Nephron progenitor cell (in vitro differentiated cells): ENCODE results near the gene KLF7.

Experiments
- DNase-seq: peaks from one replicate; pipeline ENCODE4 v3.0.0; 2021
- H3K27ac Mint-ChIP-seq: 2 replicates; pipeline ENCODE4 v1.8.0; 2021; ENCODE audit warnings: mild to moderate bottlenecking, moderate library complexity, mixed read lengths
- H3K27me3 Mint-ChIP-seq: 2 replicates; pipeline ENCODE4 v1.8.0; 2021; ENCODE audit warnings: mild to moderate bottlenecking, low read depth, mixed read lengths; ENCODE audit not compliant: poor library complexity
- H3K36me3 Mint-ChIP-seq: 2 replicates; pipeline ENCODE4 v1.8.0; 2021; ENCODE audit warnings: low read depth, mixed read lengths
- H3K4me1 Mint-ChIP-seq: 2 replicates; pipeline ENCODE4 v1.8.0; 2021; ENCODE audit warnings: mixed read lengths
- H3K4me3 Mint-ChIP-seq: 2 replicates; pipeline ENCODE4 v1.8.0; 2021; ENCODE audit warnings: mild to moderate bottlenecking, moderate library complexity, mixed read lengths
- H3K9me3 Mint-ChIP-seq: 2 replicates; pipeline ENCODE4 v1.8.0; 2021; ENCODE audit warnings: mild to moderate bottlenecking, moderate library complexity, mixed read lengths
- CTCF ChIP-seq: fragments of 200-600 bp; sonication (generic); IDR thresholded peaks from 2 replicates; pipeline ENCODE4 v1.5.0; 2021; ENCODE audit warnings: antibody characterized with exemption

The KLF7 gene

DNA sequence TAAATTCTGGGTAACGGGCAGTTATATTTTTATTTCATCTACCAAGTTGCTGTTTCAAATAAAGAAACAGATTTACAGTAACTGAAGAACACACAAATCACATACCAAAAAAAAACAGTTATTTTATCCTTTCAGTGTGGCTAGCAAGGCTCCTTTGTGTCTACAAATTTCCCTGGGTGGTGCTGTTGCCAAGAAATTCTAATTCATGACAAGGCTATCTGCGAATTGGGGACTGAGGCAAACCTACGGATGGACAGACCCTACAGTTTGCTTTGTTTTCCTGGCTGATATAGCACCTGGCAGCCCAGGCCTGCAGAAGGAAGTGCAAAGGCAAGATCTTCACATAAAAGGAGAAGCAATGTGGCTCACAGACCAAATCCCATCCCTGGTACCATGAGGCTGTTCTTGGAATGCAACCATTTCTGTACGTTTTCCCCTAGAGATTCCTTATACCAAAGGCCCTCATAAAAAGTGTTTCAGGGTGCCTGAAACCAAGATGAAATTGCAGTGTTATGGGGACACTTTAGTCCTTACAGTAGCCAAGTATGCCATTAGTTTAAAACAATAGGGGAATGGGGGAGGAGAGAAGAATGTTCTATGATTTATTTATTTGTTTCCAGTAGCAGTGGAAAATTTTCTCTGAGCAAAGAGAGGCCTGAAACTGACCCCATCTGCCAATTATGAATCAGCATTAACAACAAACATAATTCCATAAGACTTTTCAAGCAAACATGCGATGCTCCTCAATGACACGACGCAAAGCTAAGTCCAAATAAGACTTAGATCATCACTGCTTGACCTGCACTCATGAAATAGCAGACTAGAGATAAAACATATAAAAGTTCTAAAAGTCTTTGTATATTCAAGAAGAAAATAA lies 4.3 kb downstream of the KLF7 start:
- H3K9me3 Mint-ChIP-seq: no peaks in the 10 kb centered on the region
- no peak overlapping the region for H3K27ac Mint-ChIP-seq
- peaks cover 63% of the 10 kb centered on the region for H3K4me1 Mint-ChIP-seq
- H3K36me3 Mint-ChIP-seq: no peaks in the 10 kb centered on the region
- no peak for DNase-seq
- no peak for TF ChIP-seq CTCF
- H3K27me3 Mint-ChIP-seq: no peaks in the 10 kb centered on the region
- H3K4me3 Mint-ChIP-seq: peak overlapping the region; percentile 41

DNA sequence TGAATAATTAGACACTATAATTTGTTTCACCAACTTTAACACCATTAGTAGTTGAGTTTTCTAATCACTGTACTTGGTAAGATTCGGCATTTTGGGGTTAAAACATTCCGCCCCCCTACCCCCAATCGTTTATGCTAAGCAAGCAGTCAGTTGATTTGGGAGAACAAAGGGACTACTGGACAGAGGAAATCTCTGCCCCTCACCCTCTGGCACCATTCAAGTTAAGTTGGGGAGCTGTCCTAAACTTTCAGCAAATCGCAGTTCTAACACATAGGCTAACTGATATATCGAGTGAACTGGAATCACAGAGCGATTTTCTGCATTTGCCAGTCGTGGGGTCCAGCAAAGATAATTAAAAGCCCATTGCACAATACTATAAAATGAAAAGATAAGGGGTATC lies 5.6 kb downstream of the KLF7 start:
- Mint-ChIP-seq H3K4me3 (no peak overlapping the region), H3K27ac (no peak overlapping the region), H3K36me3 (no peaks in the 10 kb centered on the region), H3K27me3 (no peaks in the 10 kb centered on the region), H3K9me3 (no peaks in the 10 kb centered on the region), H3K4me1 (peaks cover 77% of the 10 kb centered on the region)
- DNase-seq: no peak
- TF ChIP-seq CTCF: no peak

DNA sequence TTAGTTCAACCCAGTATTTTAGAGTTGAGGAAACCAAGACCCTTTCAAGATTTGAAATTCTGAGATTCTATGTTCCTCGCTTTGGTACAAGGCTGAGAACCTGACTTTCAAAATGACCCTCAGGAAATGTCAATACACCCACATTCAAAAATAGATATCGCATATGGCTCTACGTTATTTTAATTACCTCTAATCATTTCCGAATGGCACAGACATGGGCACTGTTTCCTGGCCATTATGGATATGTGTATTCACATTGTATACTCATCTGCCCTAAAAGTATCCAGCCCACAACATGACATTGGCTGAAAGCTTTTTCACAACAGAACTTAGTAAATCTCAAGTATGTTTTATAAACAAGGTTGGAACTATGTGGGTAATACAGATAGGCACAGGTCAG lies 6.7 kb downstream of the KLF7 start:
- DNase-seq: no peak
- Mint-ChIP-seq H3K27ac (no peak overlapping the region), H3K9me3 (no peaks in the 10 kb centered on the region), H3K4me1 (peaks cover 81% of the 10 kb centered on the region), H3K4me3 (no peak overlapping the region), H3K36me3 (no peaks in the 10 kb centered on the region), H3K27me3 (no peaks in the 10 kb centered on the region)
- TF ChIP-seq CTCF: no peak

DNA sequence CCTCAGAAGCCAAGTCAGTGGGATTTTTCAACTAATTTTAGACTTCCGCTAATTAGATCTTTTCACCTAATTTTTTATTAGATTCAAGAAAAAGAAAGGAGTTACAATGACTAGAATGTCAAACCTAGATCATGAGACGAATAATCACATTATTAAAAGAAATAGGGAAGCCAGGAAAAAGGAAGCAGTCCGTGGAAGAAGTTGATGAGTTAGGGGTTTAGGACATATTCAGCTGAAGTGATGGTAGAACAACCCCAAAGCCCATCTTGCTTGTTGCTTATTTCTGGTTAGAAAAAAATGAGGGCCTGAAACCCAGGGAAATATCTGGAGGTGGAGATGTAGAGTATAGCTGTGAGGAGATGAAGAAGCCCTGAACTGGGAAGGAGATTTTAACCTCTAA lies 8.0 kb downstream of the KLF7 start:
- Mint-ChIP-seq H3K36me3 (no peaks in the 10 kb centered on the region), H3K27ac (no peak overlapping the region), H3K4me3 (no peak overlapping the region), H3K9me3 (no peaks in the 10 kb centered on the region), H3K27me3 (no peaks in the 10 kb centered on the region), H3K4me1 (peaks cover 81% of the 10 kb centered on the region)
- TF ChIP-seq CTCF: no peak
- DNase-seq: no peak

- H3K27ac Mint-ChIP-seq: no peak overlapping the region
- peaks cover 81% of the 10 kb centered on the region for H3K4me1 Mint-ChIP-seq
- no peak overlapping the region for H3K4me3 Mint-ChIP-seq
- H3K27me3 Mint-ChIP-seq: no peaks in the 10 kb centered on the region
- no peak for DNase-seq
- no peaks in the 10 kb centered on the region for H3K9me3 Mint-ChIP-seq
- H3K36me3 Mint-ChIP-seq: no peaks in the 10 kb centered on the region
- no peak for TF ChIP-seq CTCF
Measured at GRCh38 chr2:207157162-207157481, 8.6 kb downstream of the KLF7 start.
